Common myeloid progenitor, CD34-positive (primary cell): Measurements from ENCODE around the gene ARID5A.

Experiments
- CTCF ChIA-PET: fragments of 350-600 bp; sonication (Branson Sonifier 250); formaldehyde crosslinking; loops from one replicate; lab custom pipeline; 2021; ENCODE audit warnings: antibody characterized with exemption; lab: Charles Lee
- POLR2A ChIA-PET: fragments of 350-600 bp; sonication (Branson Sonifier 250); formaldehyde crosslinking; loops from one replicate; lab custom pipeline; 2021; ENCODE audit warnings: antibody characterized with exemption; lab: Charles Lee
- DNase-seq, 3 donors: peaks; one replicate each; pipeline versions ENCODE4 v3.0.0 to v3.0.0-alpha.2; 2013
- H3K27ac ChIP-seq, 2 experiments: 1 replicate in 1 of 2; 2 replicates in 1 of 2; pipeline ENCODE4 v1.7.0; 2013; ENCODE audit warnings: inconsistent platforms in 2 of 2, low read length in 2 of 2, mild to moderate bottlenecking in 2 of 2, low read depth in 1 of 2, moderate library complexity in 1 of 2; ENCODE audit not compliant: severe bottlenecking in 2 of 2, insufficient read depth in 1 of 2, poor library complexity in 1 of 2
- H3K27me3 ChIP-seq, 5 experiments: replicated peaks in 2 of 5; 1 replicate in 3 of 5; 2 replicates in 2 of 5; pipeline versions ENCODE4 v1.6.1 to v1.7.0; 2013; ENCODE audit warnings: low read length in 4 of 5, mild to moderate bottlenecking in 2 of 5, moderate library complexity in 2 of 5, inconsistent platforms in 1 of 5; ENCODE audit not compliant: insufficient read depth in 5 of 5, control insufficient read depth in 4 of 5
- H3K36me3 ChIP-seq, 4 experiments: 1 replicate in 2 of 4; 2 replicates in 2 of 4; pipeline versions ENCODE4 v1.6.1 to v1.7.0; 2013; ENCODE audit warnings: low read length in 3 of 4, control low read depth in 1 of 4, mild to moderate bottlenecking in 1 of 4; ENCODE audit not compliant: control insufficient read depth in 4 of 4, insufficient read depth in 4 of 4
- H3K4me1 ChIP-seq, 4 experiments: 1 replicate in 3 of 4; 2 replicates in 1 of 4; pipeline versions ENCODE4 v1.6.1 to v1.7.1; 2013; ENCODE audit warnings: low read length in 3 of 4, mild to moderate bottlenecking in 3 of 4, control low read depth in 1 of 4, inconsistent platforms in 1 of 4, moderate library complexity in 1 of 4; ENCODE audit not compliant: control insufficient read depth in 4 of 4, insufficient read depth in 4 of 4; ENCODE audit errors: control extremely low read depth in 1 of 4
- H3K4me3 ChIP-seq, 7 experiments: 1 replicate in 4 of 7; 2 replicates in 3 of 7; pipeline versions ENCODE4 v1.5.1 to v1.7.0; 2013; ENCODE audit warnings: mild to moderate bottlenecking in 7 of 7, low read length in 6 of 7, moderate library complexity in 6 of 7, inconsistent platforms in 2 of 7, low read depth in 2 of 7, control low read depth in 1 of 7; ENCODE audit not compliant: insufficient read depth in 4 of 7, control insufficient read depth in 1 of 7; ENCODE audit errors: extremely low read depth in 1 of 7
- H3K9me3 ChIP-seq, 5 experiments: 1 replicate in 4 of 5; 2 replicates in 1 of 5; pipeline versions ENCODE4 v1.6.1 to v1.7.1; 2013; ENCODE audit warnings: low read length in 4 of 5, mild to moderate bottlenecking in 2 of 5, inconsistent platforms in 1 of 5, low read depth in 1 of 5, moderate library complexity in 1 of 5; ENCODE audit not compliant: control insufficient read depth in 4 of 5, insufficient read depth in 2 of 5; ENCODE audit errors: control extremely low read depth in 1 of 5
- WGBS: methylation state at CpG from one replicate; pipeline ENCODE4 v1.1.5; 2013; ENCODE audit not compliant: insufficient coverage; 5-methylcytosine and 5-hydroxymethylcytosine counted together

The ARID5A gene

GRCh38 chr2:96512341-96512740 lies 24.2 kb upstream of the ARID5A start:
- no peaks in the 10 kb centered on the region for H3K36me3 ChIP-seq
- peaks cover 0 to 6% (median 0%) of the 10 kb centered on the region in 5 experiments for H3K9me3 ChIP-seq
- 100% methylated on average over 1 of the region's 4 CpGs for WGBS
- ChIA-PET POLR2A (no interaction called here), CTCF (interaction anchor here (0.8 to 7.7 kb wide), 8 partner anchors 9 to 121 kb away, joined by 3 to 114 read pairs (median 8); no protein-coding TSS in a partner anchor)
- H3K27me3 ChIP-seq = peaks cover 0 to 2% (median 0%) of the 10 kb centered on the region in 5 experiments
- H3K27ac ChIP-seq = no peak overlapping the region
- H3K4me3 ChIP-seq = no peak overlapping the region
- no peak for DNase-seq
- peaks cover 0 to 19% (median 9%) of the 10 kb centered on the region in 4 experiments for H3K4me1 ChIP-seq

GRCh38 chr2:96514521-96514920 lies 22.0 kb upstream of the ARID5A start:
- peaks cover 0 to 2% (median 0%) of the 10 kb centered on the region in 5 experiments for H3K27me3 ChIP-seq
- H3K36me3 ChIP-seq = no peaks in the 10 kb centered on the region
- H3K4me3 ChIP-seq = no peak overlapping the region
- ChIA-PET POLR2A (no interaction called here), CTCF (interaction anchor here (0.7 to 7.7 kb wide), 4 partner anchors 9 to 108 kb away, joined by 3 to 114 read pairs (median 4); no protein-coding TSS in a partner anchor)
- no peak overlapping the region for H3K27ac ChIP-seq
- WGBS = 81% methylated on average over 3 of the region's 6 CpGs
- peaks cover 0 to 10% (median 4%) of the 10 kb centered on the region in 5 experiments for H3K9me3 ChIP-seq
- H3K4me1 ChIP-seq = peaks cover 0 to 3% (median 0%) of the 10 kb centered on the region in 4 experiments
- no peak for DNase-seq

GRCh38 chr2:96517079-96517478 lies 19.5 kb upstream of the ARID5A start:
- no peaks in the 10 kb centered on the region for H3K36me3 ChIP-seq
- H3K27ac ChIP-seq = no peak overlapping the region
- H3K4me3 ChIP-seq = no peak overlapping the region
- peaks cover 0 to 10% (median 4%) of the 10 kb centered on the region in 5 experiments for H3K9me3 ChIP-seq
- WGBS = no CpG with 5 or more reads among the region's 1 CpG
- H3K4me1 ChIP-seq = peaks cover 0 to 11% (median 3%) of the 10 kb centered on the region in 4 experiments
- ChIA-PET POLR2A (no interaction called here), CTCF (interaction anchor here (1.3 to 2.6 kb wide), 3 partner anchors 8 to 12 kb away, joined by 3 to 13 read pairs (median 3); no protein-coding TSS in a partner anchor)
- H3K27me3 ChIP-seq = no peaks in the 10 kb centered on the region
- DNase-seq = no peak

- peaks cover 0 to 10% (median 4%) of the 10 kb centered on the region in 5 experiments for H3K9me3 ChIP-seq
- DNase-seq = no peak
- no peaks in the 10 kb centered on the region for H3K27me3 ChIP-seq
- CTCF ChIA-PET = interaction anchor here (1.7 to 2.2 kb wide), 2 partner anchors 10 to 241 kb away, joined by 7 read pairs; no protein-coding TSS in a partner anchor
- no peak overlapping the region for H3K27ac ChIP-seq
- H3K36me3 ChIP-seq = no peaks in the 10 kb centered on the region
- H3K4me3 ChIP-seq = no peak overlapping the region
- H3K4me1 ChIP-seq = peaks cover 0 to 17% (median 6%) of the 10 kb centered on the region in 4 experiments
- no CpG with 5 or more reads among the region's 4 CpGs for WGBS
- POLR2A ChIA-PET = no interaction called here
Measured at GRCh38 chr2:96520231-96520630, 16.3 kb upstream of the ARID5A start.

- no peak overlapping the region for H3K4me3 ChIP-seq
- H3K36me3 ChIP-seq = no peaks in the 10 kb centered on the region
- no peaks in the 10 kb centered on the region for H3K27me3 ChIP-seq
- ChIA-PET CTCF (interaction anchor here (1.1 to 2.7 kb wide), 3 partner anchors 10 to 241 kb away, joined by 3 to 15 read pairs (median 7); no protein-coding TSS in a partner anchor), POLR2A (no interaction called here)
- peak in 1 of 3 donors; percentile 36 for DNase-seq
- peaks cover 0 to 17% (median 7%) of the 10 kb centered on the region in 4 experiments for H3K4me1 ChIP-seq
- peaks cover 0 to 10% (median 4%) of the 10 kb centered on the region in 5 experiments for H3K9me3 ChIP-seq
- no peak overlapping the region for H3K27ac ChIP-seq
- 54% methylated on average over 2 of the region's 3 CpGs for WGBS
Measured at GRCh38 chr2:96520697-96521096, 15.9 kb upstream of the ARID5A start.

GRCh38 chr2:96521219-96521618 lies 15.3 kb upstream of the ARID5A start:
- DNase-seq = no peak
- Histone ChIP-seq H3K36me3 (no peaks in the 10 kb centered on the region), H3K27me3 (no peaks in the 10 kb centered on the region), H3K27ac (no peak overlapping the region), H3K4me3 (no peak overlapping the region), H3K9me3 (peaks cover 0 to 10% (median 4%) of the 10 kb centered on the region in 5 experiments), H3K4me1 (peaks cover 0 to 22% (median 9%) of the 10 kb centered on the region in 4 experiments)
- ChIA-PET POLR2A (no interaction called here), CTCF (interaction anchor here (1.0 to 2.7 kb wide), 7 partner anchors 8 to 240 kb away, joined by 3 to 15 read pairs (median 4); no protein-coding TSS in a partner anchor)
- 83% methylated on average over 1 of the region's 2 CpGs for WGBS
